HG02981 (cell line): ENCODE measurements around the gene RCOR2.
"Not testable (repeated sequence)": the region's sequence is repeated elsewhere in the genome, so short reads cannot be mapped to it uniquely, and the experiment has no call there.

Source experiments
- ATAC-seq: cut with Tn5 transposase; IDR thresholded peaks from one replicate; pipeline ENCODE4 v1.9.1; 2021; ENCODE audit warnings: mild to moderate bottlenecking, moderate library complexity; ENCODE audit not compliant: unreplicated experiment

Gene RCOR2

GRCh38 chr11:63916837-63917691 is at the start of gene RCOR2:
Gene RCOR2 (minus strand): TSS chr11:63917164. CDS start chr11:63916456, 708 bp downstream.
- ATAC-seq: no peak

GRCh38 chr11:63966444-63966843 is 49.5 kb upstream of the RCOR2 start:
- no peak for ATAC-seq

GRCh38 chr11:63963895-63964294 is 46.9 kb upstream of the RCOR2 start:
- ATAC-seq: not testable (repeated sequence)

- ATAC-seq: no peak
Measured at GRCh38 chr11:63961608-63962412, 44.8 kb upstream of the RCOR2 start.

GRCh38 chr11:63958008-63958407 is 41.0 kb upstream of the RCOR2 start:
- ATAC-seq: no peak

- no peak for ATAC-seq
Measured at GRCh38 chr11:63952570-63952969, 35.6 kb upstream of the RCOR2 start.

GRCh38 chr11:63951779-63952536 is 35.0 kb upstream of the RCOR2 start:
- no peak for ATAC-seq

- no peak for ATAC-seq
Measured at GRCh38 chr11:63945477-63946163, 28.7 kb upstream of the RCOR2 start.

- ATAC-seq: no peak
Measured at GRCh38 chr11:63944987-63945386, 28.0 kb upstream of the RCOR2 start.

- ATAC-seq: no peak
Measured at GRCh38 chr11:63942803-63943202, 25.8 kb upstream of the RCOR2 start.

GRCh38 chr11:63941901-63942300 is 24.9 kb upstream of the RCOR2 start:
- no peak for ATAC-seq

- no peak for ATAC-seq
Measured at GRCh38 chr11:63940786-63941185, 23.8 kb upstream of the RCOR2 start.

GRCh38 chr11:63939397-63939891 is 22.5 kb upstream of the RCOR2 start:
- no peak for ATAC-seq

GRCh38 chr11:63938479-63939396 is 21.8 kb upstream of the RCOR2 start, which contains the start of gene NAA40:
Gene NAA40 (plus strand): TSS chr11:63939002. CDS start chr11:63939097, 95 bp downstream.
- ATAC-seq: peak; percentile 89

- peak; percentile 10 for ATAC-seq
Measured at GRCh38 chr11:63937713-63938478, 20.9 kb upstream of the RCOR2 start.

- ATAC-seq: no peak
Measured at GRCh38 chr11:63933459-63933858, 16.5 kb upstream of the RCOR2 start.

- ATAC-seq: no peak
Measured at GRCh38 chr11:63931876-63932275, 14.9 kb upstream of the RCOR2 start.

- no peak for ATAC-seq
Measured at GRCh38 chr11:63931045-63931444, 14.1 kb upstream of the RCOR2 start.
